SU-DHL-6 (cell line): ENCODE data around the gene PXDC1.

ENCODE experiments used
- EZH2phosphoT487 ChIP-seq: fragments of 200-600 bp; sonication (generic), shearing (Covaris generic); conservative IDR thresholded peaks from 2 replicates; pipeline ENCODE4 v1.6.1; 2018; ENCODE audit warnings: mild to moderate bottlenecking, antibody characterized with exemption, low read length, moderate library complexity, mixed read lengths
- TF ChIP-seq, protein P1 (sequence below): fragments of 200-600 bp; sonication (generic); IDR thresholded peaks from one replicate; pipeline ENCODE4 v1.5.1; 2017; ENCODE audit warnings: antibody characterized with exemption, mild to moderate bottlenecking, low read length, moderate library complexity; ENCODE audit not compliant: insufficient read depth, poor library complexity, severe bottlenecking

- TF ChIP-seq, protein P1, sequence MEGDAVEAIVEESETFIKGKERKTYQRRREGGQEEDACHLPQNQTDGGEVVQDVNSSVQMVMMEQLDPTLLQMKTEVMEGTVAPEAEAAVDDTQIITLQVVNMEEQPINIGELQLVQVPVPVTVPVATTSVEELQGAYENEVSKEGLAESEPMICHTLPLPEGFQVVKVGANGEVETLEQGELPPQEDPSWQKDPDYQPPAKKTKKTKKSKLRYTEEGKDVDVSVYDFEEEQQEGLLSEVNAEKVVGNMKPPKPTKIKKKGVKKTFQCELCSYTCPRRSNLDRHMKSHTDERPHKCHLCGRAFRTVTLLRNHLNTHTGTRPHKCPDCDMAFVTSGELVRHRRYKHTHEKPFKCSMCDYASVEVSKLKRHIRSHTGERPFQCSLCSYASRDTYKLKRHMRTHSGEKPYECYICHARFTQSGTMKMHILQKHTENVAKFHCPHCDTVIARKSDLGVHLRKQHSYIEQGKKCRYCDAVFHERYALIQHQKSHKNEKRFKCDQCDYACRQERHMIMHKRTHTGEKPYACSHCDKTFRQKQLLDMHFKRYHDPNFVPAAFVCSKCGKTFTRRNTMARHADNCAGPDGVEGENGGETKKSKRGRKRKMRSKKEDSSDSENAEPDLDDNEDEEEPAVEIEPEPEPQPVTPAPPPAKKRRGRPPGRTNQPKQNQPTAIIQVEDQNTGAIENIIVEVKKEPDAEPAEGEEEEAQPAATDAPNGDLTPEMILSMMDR: no peak
- no peak for TF ChIP-seq EZH2phosphoT487
These were observed 44.6 kb upstream of the PXDC1 start for GRCh38 chr6:3795836-3796718.
